Measurements from ENCODE around the gene APOBEC3B. TPM values are rescaled to one million over a fixed set of nuclear protein-coding genes. Genes with fewer than 3 reads are reported as not detected.
"Not testable (repeated sequence)": the region's sequence is repeated elsewhere in the genome, so short reads cannot be mapped to it uniquely, and the experiment has no call there.

The APOBEC3B gene
- total RNA-seq, 1 experiment from 2014 or later = 20.9 TPM

GRCh38 chr22:38997518-38997917 lies 15.4 kb downstream of the APOBEC3B start:
- DNase-seq (ENCODE audit: low read depth) = no peak

GRCh38 chr22:39003165-39003638 lies 21.1 kb downstream of the APOBEC3B start:
- DNase-seq (ENCODE audit: low read depth) = peak; percentile 82

GRCh38 chr22:39007177-39007576 lies 25.0 kb downstream of the APOBEC3B start:
- no peak for DNase-seq (ENCODE audit: low read depth)

GRCh38 chr22:39008271-39008850 lies 26.2 kb downstream of the APOBEC3B start:
- not testable (repeated sequence) for DNase-seq (ENCODE audit: low read depth)

- no peak for DNase-seq (ENCODE audit: low read depth)
These were observed 28.8 kb downstream of the APOBEC3B start for GRCh38 chr22:39010946-39011345.

GRCh38 chr22:39012533-39013511 lies 30.7 kb downstream of the APOBEC3B start:
- no peak for DNase-seq (ENCODE audit: low read depth)

- DNase-seq (ENCODE audit: low read depth) = not testable (repeated sequence)
These were observed 31.4 kb downstream of the APOBEC3B start for GRCh38 chr22:39013561-39013941.

- DNase-seq (ENCODE audit: low read depth) = peak; percentile 93
These were observed 32.0 kb downstream of the APOBEC3B start, which contains the start of gene APOBEC3C for GRCh38 chr22:39013942-39014722. APOBEC3C (plus strand) TSS chr22:39014257; CDS start chr22:39014363, 106 bp downstream.

- DNase-seq (ENCODE audit: low read depth) = not testable (repeated sequence)
These were observed 32.6 kb downstream of the APOBEC3B start for GRCh38 chr22:39014723-39015121.

GRCh38 chr22:39016592-39016991 lies 34.4 kb downstream of the APOBEC3B start:
- no peak for DNase-seq (ENCODE audit: low read depth)

GRCh38 chr22:39017596-39018365 lies 35.6 kb downstream of the APOBEC3B start:
- no peak for DNase-seq (ENCODE audit: low read depth)

GRCh38 chr22:39020021-39020651 lies 38.0 kb downstream of the APOBEC3B start:
- peak; percentile 24 for DNase-seq (ENCODE audit: low read depth)

GRCh38 chr22:39021552-39022250 lies 39.6 kb downstream of the APOBEC3B start:
- no peak for DNase-seq (ENCODE audit: low read depth)

GRCh38 chr22:39024519-39025308 lies 42.6 kb downstream of the APOBEC3B start:
- DNase-seq (ENCODE audit: low read depth) = no peak

- DNase-seq (ENCODE audit: low read depth) = no peak
These were observed 44.5 kb downstream of the APOBEC3B start for GRCh38 chr22:39026509-39027150.

GRCh38 chr22:39027717-39028116 lies 45.6 kb downstream of the APOBEC3B start:
- no peak for DNase-seq (ENCODE audit: low read depth)

GRCh38 chr22:39028281-39028680 lies 46.1 kb downstream of the APOBEC3B start:
- DNase-seq (ENCODE audit: low read depth) = no peak

GRCh38 chr22:39029227-39029626 lies 47.1 kb downstream of the APOBEC3B start:
- DNase-seq (ENCODE audit: low read depth) = no peak

GRCh38 chr22:39030705-39031104 lies 48.6 kb downstream of the APOBEC3B start:
- no peak for DNase-seq (ENCODE audit: low read depth)

All from RPMI7951 (cell line).